GM13977 (cell line): ENCODE measurements around the gene TMUB1.
"Not testable (repeated sequence)": the region's sequence is repeated elsewhere in the genome, so short reads cannot be mapped to it uniquely, and the experiment has no call there.

ENCODE experiments used
- DNase-seq: peaks from one replicate; pipeline ENCODE4 v3.0.0; 2012; ENCODE audit warnings: low spot score
- CTCF ChIP-seq: IDR thresholded peaks from 2 replicates; pipeline ENCODE4 v1.5.1; 2012; ENCODE audit warnings: mild to moderate bottlenecking, control low read depth; ENCODE audit not compliant: insufficient read depth; ENCODE audit errors: extremely low read depth, missing control alignments
- in situ Hi-C: fragments of 300-500 bp; cut with MboI; formaldehyde crosslinking; loops from one replicate; pipeline ENCODE4 v1.12.0; 2022; ENCODE audit warnings: low sequenced_read_pairs, low pct_unique_long_range_greater_than_20kb, mixed read lengths, inconsistent platforms; ENCODE audit not compliant: unreplicated experiment

The TMUB1 gene

GRCh38 chr7:151043959-151044358 is 39.3 kb downstream of the TMUB1 start:
- in situ Hi-C loops = no loop called here
- no peak for DNase-seq
- TF ChIP-seq CTCF = no peak

- in situ Hi-C loops, DNase-seq: not testable (repeated sequence)
These were observed 39.8 kb downstream of the TMUB1 start for GRCh38 chr7:151043449-151043848.

GRCh38 chr7:151040616-151041375 is 42.5 kb downstream of the TMUB1 start:
- in situ Hi-C loops = no loop called here
- no peak for DNase-seq
- no peak for TF ChIP-seq CTCF

- no peak for DNase-seq
- TF ChIP-seq CTCF = no peak
- in situ Hi-C loops = no loop called here
These were observed 43.3 kb downstream of the TMUB1 start for GRCh38 chr7:151039850-151040548.

GRCh38 chr7:151038951-151039849 is 44.1 kb downstream of the TMUB1 start:
- in situ Hi-C loops = no loop called here
- no peak for DNase-seq
- no peak for TF ChIP-seq CTCF

GRCh38 chr7:151035902-151036301 is 47.4 kb downstream of the TMUB1 start:
- TF ChIP-seq CTCF = no peak
- no peak for DNase-seq
- in situ Hi-C loops = no loop called here
